Tibial nerve (tissue), 4 donors: ENCODE measurements around the gene RASSF8. TPM values are rescaled to one million over a fixed set of nuclear protein-coding genes. Genes with fewer than 3 reads are reported as not detected.

Source experiments
- DNase-seq, 2 donors: peaks; one replicate each; pipeline ENCODE4 v3.0.0-alpha.2; 2019; ENCODE audit warnings: low spot score in 2 of 2
- H3K27ac ChIP-seq, 4 donors: fragments of 200-600 bp; sonication (generic) in 3 of 4; one replicate each; pipeline ENCODE4 v1.5.1; 2017 to 2019; ENCODE audit warnings: mild to moderate bottlenecking in 1 of 4
- H3K27me3 ChIP-seq, 2 donors: fragments of 200-600 bp; sonication (generic) in 1 of 2; one replicate each; pipeline versions ENCODE4 v1.5.1 to v1.6.0; 2017 to 2019
- H3K36me3 ChIP-seq, 3 donors: fragments of 200-600 bp; sonication (generic); one replicate each; pipeline ENCODE4 v1.5.1; 2018 to 2019
- H3K4me1 ChIP-seq, 4 donors: fragments of 200-600 bp; sonication (generic) in 3 of 4; one replicate each; pipeline ENCODE4 v1.5.1; 2017 to 2019
- H3K4me3 ChIP-seq, 4 donors: fragments of 200-600 bp; sonication (generic) in 3 of 4; one replicate each; pipeline ENCODE4 v1.5.1; 2017 to 2019; ENCODE audit warnings: mild to moderate bottlenecking in 1 of 4, moderate library complexity in 1 of 4
- H3K9me3 ChIP-seq, 4 donors: fragments of 200-600 bp; sonication (generic) in 3 of 4; one replicate each; pipeline ENCODE4 v1.5.1; 2017 to 2019
- EP300 ChIP-seq, 2 donors: sonication (generic); formaldehyde crosslinking; IDR thresholded peaks; one replicate each; pipeline ENCODE4 v1.6.1; 2017; ENCODE audit warnings: antibody characterized with exemption in 2 of 2, mild to moderate bottlenecking in 1 of 2
- POLR2A ChIP-seq, 2 donors: fragments of 450-650 bp; IDR thresholded peaks; one replicate each; pipeline ENCODE4 v1.6.1; 2017; ENCODE audit warnings: antibody characterized with exemption in 2 of 2, mild to moderate bottlenecking in 2 of 2, moderate library complexity in 2 of 2
- WGBS, 2 donors: methylation state at CpG; one replicate each; pipeline ENCODE4 v1.1.5; 2018; 5-methylcytosine and 5-hydroxymethylcytosine counted together
- total RNA-seq, 4 donors: library from RNA; depleted of rRNA; stranded (reverse); fragments of >200 nt; gene quantifications; one replicate each; pipeline ENCODE4 v1.1.0, GENCODE V29; 2016
- TF ChIP-seq, protein P1 (sequence below), 5 experiments: fragments of 200-600 bp in 3 of 5; fragments of 450-650 bp in 2 of 5; sonication (generic) in 3 of 5; IDR thresholded peaks; one replicate each; pipeline ENCODE4 v1.5.1; 2016 to 2019; ENCODE audit warnings: antibody characterized with exemption in 5 of 5, mild to moderate bottlenecking in 3 of 5, moderate library complexity in 2 of 5

Gene RASSF8
- total RNA-seq, 4 donors from 2014 or later = 42.9 to 87.2 (median 76.1) TPM

DNA sequence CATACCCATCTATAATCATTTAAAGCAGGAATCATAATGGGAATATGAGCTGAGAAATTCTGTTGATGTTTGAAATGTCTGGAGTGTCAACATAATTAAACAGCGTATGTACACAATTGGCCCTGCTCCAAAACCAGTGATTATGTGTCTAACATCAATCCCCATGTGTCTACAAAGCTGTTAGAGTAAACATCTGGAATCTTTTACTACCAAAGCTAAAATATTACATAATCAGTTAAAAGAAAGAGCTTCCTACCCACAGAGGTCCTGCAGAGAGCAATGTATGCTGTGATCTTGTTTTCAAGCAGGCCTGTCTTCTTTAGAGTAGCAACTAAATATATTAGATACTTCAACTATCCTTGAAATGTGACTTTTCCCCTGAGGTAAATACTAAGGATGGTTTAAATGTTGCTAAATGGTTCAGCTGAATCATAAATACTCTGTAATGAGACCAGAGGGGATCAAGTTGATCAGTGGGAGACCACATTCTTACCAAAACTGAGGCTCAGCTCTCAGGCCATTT lies 74.3 kb downstream of the RASSF8 start:
- Histone ChIP-seq H3K9me3 (no peaks in the 10 kb centered on the region), H3K36me3 (no peaks in the 10 kb centered on the region), H3K4me1 (peaks cover 0 to 80% (median 7%) of the 10 kb centered on the region in 4 donors), H3K27ac (peak overlapping the region in 1 of 4 donors; percentile 44), H3K4me3 (no peak overlapping the region), H3K27me3 (no peaks in the 10 kb centered on the region)
- no peak for DNase-seq
- 22 to 52% methylated on average over 1 of the region's 1 CpG for WGBS, 2 donors
- no peak for TF ChIP-seq EP300 (IDR thresholded peaks at IDR 0.05)

DNA sequence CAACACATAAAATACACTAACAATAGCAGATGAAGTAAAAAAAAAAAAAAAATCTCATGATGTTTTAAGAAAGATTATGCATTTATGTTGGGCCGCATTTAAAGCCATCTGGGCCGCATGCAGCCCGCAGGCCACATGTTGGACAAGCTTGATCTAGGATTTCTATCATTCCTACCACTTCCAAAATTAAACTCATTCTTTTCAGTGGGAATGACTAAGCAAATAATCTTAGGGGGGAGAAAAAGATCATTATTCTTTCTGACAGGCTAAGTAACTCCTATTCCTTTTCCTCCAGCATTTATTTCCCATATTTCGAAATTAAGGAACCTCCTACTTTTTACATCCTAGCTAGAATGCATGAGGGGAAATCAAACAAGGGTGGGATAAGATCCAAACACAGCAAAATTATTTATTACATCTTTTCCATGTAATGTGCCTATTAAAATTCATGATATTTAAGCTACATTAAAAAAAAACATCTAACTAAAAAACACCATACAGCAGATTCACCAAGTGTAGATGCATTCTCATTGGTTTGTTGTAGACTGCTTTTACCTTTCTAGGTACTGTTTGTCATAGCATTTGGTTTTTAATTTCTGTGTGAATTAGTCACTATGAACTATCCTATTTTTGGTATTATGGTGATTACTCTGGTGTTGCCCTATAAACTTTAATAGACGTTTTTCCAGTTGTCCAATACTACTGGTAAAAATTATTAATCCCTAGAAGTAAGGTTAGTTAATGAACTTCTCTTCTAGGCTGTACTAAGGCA lies 76.1 kb downstream of the RASSF8 start:
- Histone ChIP-seq H3K4me1 (peaks cover 0 to 79% (median 9%) of the 10 kb centered on the region in 4 donors), H3K36me3 (no peaks in the 10 kb centered on the region), H3K27ac (peak overlapping the region in 1 of 4 donors; percentile 47), H3K27me3 (no peaks in the 10 kb centered on the region), H3K4me3 (no peak overlapping the region), H3K9me3 (no peaks in the 10 kb centered on the region)
- no peak for DNase-seq
- TF ChIP-seq POLR2A (IDR thresholded peaks at IDR 0.05) (no peak), EP300 (IDR thresholded peaks at IDR 0.05) (no peak)
- TF ChIP-seq, protein P1, sequence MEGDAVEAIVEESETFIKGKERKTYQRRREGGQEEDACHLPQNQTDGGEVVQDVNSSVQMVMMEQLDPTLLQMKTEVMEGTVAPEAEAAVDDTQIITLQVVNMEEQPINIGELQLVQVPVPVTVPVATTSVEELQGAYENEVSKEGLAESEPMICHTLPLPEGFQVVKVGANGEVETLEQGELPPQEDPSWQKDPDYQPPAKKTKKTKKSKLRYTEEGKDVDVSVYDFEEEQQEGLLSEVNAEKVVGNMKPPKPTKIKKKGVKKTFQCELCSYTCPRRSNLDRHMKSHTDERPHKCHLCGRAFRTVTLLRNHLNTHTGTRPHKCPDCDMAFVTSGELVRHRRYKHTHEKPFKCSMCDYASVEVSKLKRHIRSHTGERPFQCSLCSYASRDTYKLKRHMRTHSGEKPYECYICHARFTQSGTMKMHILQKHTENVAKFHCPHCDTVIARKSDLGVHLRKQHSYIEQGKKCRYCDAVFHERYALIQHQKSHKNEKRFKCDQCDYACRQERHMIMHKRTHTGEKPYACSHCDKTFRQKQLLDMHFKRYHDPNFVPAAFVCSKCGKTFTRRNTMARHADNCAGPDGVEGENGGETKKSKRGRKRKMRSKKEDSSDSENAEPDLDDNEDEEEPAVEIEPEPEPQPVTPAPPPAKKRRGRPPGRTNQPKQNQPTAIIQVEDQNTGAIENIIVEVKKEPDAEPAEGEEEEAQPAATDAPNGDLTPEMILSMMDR (IDR thresholded peaks at IDR 0.05) = no peak
- 76 to 83% methylated on average over 5 of the region's 5 CpGs for WGBS, 2 donors

DNA sequence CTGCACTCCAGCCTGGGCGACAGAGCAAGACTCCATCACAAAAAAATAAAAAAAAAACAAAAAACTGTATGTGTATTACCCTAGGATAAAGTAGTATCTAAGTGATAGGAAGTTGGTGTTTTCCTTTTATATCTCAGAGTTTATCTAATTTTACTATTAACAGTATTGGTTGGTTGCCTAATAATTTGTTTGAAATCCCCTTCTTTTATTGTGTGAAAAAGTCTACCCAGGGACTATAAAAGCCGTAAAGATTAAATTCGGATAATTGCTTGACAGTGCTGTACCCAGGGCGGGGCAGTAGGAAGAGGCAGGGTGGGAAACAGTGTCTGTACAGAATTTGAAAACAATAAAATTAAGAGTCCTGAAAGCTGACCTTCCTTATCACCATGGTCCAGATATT lies 78.4 kb downstream of the RASSF8 start:
- TF ChIP-seq POLR2A (IDR thresholded peaks at IDR 0.05) (no peak), EP300 (IDR thresholded peaks at IDR 0.05) (no peak)
- TF ChIP-seq, protein P1 (IDR thresholded peaks at IDR 0.05) = no peak
- no peaks in the 10 kb centered on the region for H3K36me3 ChIP-seq
- H3K4me3 ChIP-seq = no peak overlapping the region
- peaks cover 0 to 57% (median 9%) of the 10 kb centered on the region in 4 donors for H3K4me1 ChIP-seq
- DNase-seq = no peak
- WGBS, 2 donors = 83 to 85% methylated on average over 4 of the region's 4 CpGs
- H3K27me3 ChIP-seq = no peaks in the 10 kb centered on the region
- no peaks in the 10 kb centered on the region for H3K9me3 ChIP-seq
- H3K27ac ChIP-seq = no peak overlapping the region

DNA sequence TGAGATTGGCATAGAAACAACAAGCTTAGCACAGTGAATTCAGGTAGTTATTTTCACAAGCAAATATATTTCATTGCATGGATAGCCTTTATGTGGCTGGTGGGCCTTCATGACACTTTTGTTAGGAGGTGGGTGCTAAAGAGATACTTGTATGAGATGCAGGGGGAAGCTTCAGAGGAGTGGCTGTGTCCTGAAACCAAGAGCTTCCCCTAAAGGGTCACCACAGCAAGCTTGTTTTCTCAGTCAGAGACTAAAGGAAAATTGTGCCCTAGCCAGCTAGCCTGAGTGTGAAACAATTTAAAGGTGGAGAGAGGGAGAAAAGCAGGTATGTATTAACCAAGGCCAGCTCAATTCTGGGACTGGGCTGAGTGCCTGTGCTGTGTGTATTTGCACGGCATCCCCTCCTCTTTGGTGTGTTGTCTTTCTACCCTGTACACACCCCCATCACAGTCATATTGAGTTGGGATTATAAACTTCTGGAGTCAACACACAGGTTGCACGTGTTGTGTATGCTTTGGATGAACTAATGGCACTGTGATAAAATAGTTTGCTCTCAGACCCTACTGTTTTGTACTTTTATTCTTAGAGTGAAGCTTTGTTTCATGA lies 79.2 kb downstream of the RASSF8 start:
- no peaks in the 10 kb centered on the region for H3K9me3 ChIP-seq
- H3K36me3 ChIP-seq = no peaks in the 10 kb centered on the region
- H3K27me3 ChIP-seq = no peaks in the 10 kb centered on the region
- H3K27ac ChIP-seq = peak overlapping the region in 1 of 4 donors; percentile 5
- WGBS, 2 donors = 51 to 65% methylated on average over 2 of the region's 2 CpGs
- TF ChIP-seq EP300 (IDR thresholded peaks at IDR 0.05) (no peak), POLR2A (IDR thresholded peaks at IDR 0.05) (no peak)
- TF ChIP-seq, protein P1 (IDR thresholded peaks at IDR 0.05) = no peak
- H3K4me1 ChIP-seq = peaks cover 0 to 57% (median 5%) of the 10 kb centered on the region in 4 donors
- H3K4me3 ChIP-seq = no peak overlapping the region
- DNase-seq = no peak

DNA sequence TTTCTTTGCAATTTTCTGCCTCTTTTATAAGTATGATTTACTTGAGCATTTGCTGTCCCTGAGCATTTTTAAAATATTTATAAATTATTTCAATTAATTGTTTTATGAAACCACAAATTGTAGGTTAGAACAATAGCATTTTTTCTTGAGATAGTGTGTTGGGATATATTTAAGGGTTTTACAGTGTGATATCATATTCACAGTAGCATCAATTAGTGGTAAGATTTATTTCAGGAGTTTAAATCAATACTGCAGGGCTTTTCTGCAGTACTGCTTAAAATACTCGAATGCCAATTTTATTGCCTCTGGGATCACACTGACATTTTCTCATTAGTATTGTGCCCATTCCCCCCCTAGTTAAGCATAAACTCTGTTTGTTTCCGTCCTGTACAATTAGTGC lies 84.2 kb downstream of the RASSF8 start:
- Histone ChIP-seq H3K36me3 (no peaks in the 10 kb centered on the region), H3K4me3 (no peak overlapping the region), H3K27ac (no peak overlapping the region), H3K9me3 (no peaks in the 10 kb centered on the region), H3K27me3 (no peaks in the 10 kb centered on the region), H3K4me1 (peaks cover 0 to 69% (median 5%) of the 10 kb centered on the region in 4 donors)
- 48 to 56% methylated on average over 2 of the region's 2 CpGs for WGBS, 2 donors
- TF ChIP-seq POLR2A (IDR thresholded peaks at IDR 0.05) = no peak
- no peak for TF ChIP-seq EP300 (IDR thresholded peaks at IDR 0.05)
- TF ChIP-seq, protein P1 (IDR thresholded peaks at IDR 0.05) = no peak
- no peak for DNase-seq
